GM23338 (cell line): ENCODE data around the gene UBE2G2. TPM values are rescaled to one million over a fixed set of nuclear protein-coding genes. Genes with fewer than 3 reads are reported as not detected.

Source experiments
- CREB1 ChIP-seq: fragments of 250-450 bp; sonication (Bioruptor Pico); IDR thresholded peaks from 2 replicates; pipeline ENCODE4 v1.5.0; 2020; ENCODE audit warnings: low read depth, mild to moderate bottlenecking, moderate library complexity
- EZH2phosphoT487 ChIP-seq: fragments of 200-600 bp; sonication (generic); IDR thresholded peaks from one replicate; pipeline ENCODE4 v1.8.1; 2018; ENCODE audit warnings: antibody characterized with exemption; ENCODE audit not compliant: unreplicated experiment
- JUNB ChIP-seq: IDR thresholded peaks from one replicate; pipeline ENCODE4 v1.6.1; 2016; ENCODE audit warnings: antibody characterized with exemption; ENCODE audit not compliant: unreplicated experiment
- NANOG ChIP-seq: IDR thresholded peaks from 2 replicates; pipeline ENCODE4 v1.6.1; 2016; ENCODE audit warnings: antibody characterized with exemption, borderline replicate concordance
- STAT1 ChIP-seq: IDR thresholded peaks from one replicate; pipeline ENCODE4 v1.6.1; 2016; ENCODE audit warnings: antibody characterized with exemption; ENCODE audit not compliant: unreplicated experiment
- ZNF114 ChIP-seq: fragments of 250-450 bp; sonication (Bioruptor Pico); IDR thresholded peaks from 2 replicates; pipeline ENCODE4 v1.5.0; 2020; ENCODE audit warnings: mild to moderate bottlenecking, moderate library complexity
- polyA plus RNA-seq: library from polyadenylated mRNA; unstranded; fragments of >200 nt; fragmentation: Nextera tagmentation; extraction: Ambion mirVana; gene quantifications from 2 replicates; pipeline ENCODE4 v1.2.1, GENCODE V29; 2016
- total RNA-seq: library from RNA; depleted of rRNA; stranded (reverse); fragments of >200 nt; shearing (Covaris generic); gene quantifications from 2 replicates; pipeline ENCODE4 v1.2.3, GENCODE V29; 2014
- TF ChIP-seq, protein P1 (sequence below): fragments of 250-450 bp; sonication (Bioruptor Pico); IDR thresholded peaks from 2 replicates; pipeline ENCODE4 v1.5.0; 2020; ENCODE audit warnings: mild to moderate bottlenecking, moderate library complexity
- TF ChIP-seq, protein P2 (sequence below): IDR thresholded peaks from 2 replicates; pipeline ENCODE4 v1.6.1; 2016; ENCODE audit warnings: antibody characterized with exemption
- TF ChIP-seq, protein P3 (sequence below), 2 experiments: fragments of 200-600 bp in 1 of 2; sonication (generic) in 1 of 2; conservative IDR thresholded peaks; 2 replicates each; pipeline versions ENCODE4 v1.5.1 to v1.6.1; 2016 to 2017; ENCODE audit warnings: antibody characterized with exemption in 2 of 2, low read depth in 2 of 2, mild to moderate bottlenecking in 2 of 2, moderate library complexity in 1 of 2

Gene UBE2G2
- total and polyA plus RNA-seq, 2 experiments from 2014 or later = 66.4 to 100 TPM

DNA sequence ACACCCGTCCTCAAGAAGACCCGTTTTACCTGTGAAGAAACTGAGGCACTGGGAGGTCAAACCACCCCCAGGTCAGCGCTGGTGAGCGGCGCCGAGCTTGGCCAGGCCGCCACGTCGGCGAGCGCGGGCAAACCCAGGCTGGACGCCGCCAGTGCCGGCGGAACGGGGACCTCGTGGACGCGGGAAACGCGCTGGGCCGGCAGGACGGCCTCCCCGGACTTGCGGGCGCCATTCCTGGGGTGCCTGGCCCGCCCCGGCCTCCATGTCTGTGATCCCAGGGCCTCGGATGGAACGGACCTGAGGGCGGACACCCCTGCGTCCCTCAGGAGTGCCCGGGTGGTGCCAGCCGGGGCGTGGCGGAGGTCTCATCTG, 17.0 kb upstream of the UBE2G2 start (continued):
- TF ChIP-seq, protein P1, sequence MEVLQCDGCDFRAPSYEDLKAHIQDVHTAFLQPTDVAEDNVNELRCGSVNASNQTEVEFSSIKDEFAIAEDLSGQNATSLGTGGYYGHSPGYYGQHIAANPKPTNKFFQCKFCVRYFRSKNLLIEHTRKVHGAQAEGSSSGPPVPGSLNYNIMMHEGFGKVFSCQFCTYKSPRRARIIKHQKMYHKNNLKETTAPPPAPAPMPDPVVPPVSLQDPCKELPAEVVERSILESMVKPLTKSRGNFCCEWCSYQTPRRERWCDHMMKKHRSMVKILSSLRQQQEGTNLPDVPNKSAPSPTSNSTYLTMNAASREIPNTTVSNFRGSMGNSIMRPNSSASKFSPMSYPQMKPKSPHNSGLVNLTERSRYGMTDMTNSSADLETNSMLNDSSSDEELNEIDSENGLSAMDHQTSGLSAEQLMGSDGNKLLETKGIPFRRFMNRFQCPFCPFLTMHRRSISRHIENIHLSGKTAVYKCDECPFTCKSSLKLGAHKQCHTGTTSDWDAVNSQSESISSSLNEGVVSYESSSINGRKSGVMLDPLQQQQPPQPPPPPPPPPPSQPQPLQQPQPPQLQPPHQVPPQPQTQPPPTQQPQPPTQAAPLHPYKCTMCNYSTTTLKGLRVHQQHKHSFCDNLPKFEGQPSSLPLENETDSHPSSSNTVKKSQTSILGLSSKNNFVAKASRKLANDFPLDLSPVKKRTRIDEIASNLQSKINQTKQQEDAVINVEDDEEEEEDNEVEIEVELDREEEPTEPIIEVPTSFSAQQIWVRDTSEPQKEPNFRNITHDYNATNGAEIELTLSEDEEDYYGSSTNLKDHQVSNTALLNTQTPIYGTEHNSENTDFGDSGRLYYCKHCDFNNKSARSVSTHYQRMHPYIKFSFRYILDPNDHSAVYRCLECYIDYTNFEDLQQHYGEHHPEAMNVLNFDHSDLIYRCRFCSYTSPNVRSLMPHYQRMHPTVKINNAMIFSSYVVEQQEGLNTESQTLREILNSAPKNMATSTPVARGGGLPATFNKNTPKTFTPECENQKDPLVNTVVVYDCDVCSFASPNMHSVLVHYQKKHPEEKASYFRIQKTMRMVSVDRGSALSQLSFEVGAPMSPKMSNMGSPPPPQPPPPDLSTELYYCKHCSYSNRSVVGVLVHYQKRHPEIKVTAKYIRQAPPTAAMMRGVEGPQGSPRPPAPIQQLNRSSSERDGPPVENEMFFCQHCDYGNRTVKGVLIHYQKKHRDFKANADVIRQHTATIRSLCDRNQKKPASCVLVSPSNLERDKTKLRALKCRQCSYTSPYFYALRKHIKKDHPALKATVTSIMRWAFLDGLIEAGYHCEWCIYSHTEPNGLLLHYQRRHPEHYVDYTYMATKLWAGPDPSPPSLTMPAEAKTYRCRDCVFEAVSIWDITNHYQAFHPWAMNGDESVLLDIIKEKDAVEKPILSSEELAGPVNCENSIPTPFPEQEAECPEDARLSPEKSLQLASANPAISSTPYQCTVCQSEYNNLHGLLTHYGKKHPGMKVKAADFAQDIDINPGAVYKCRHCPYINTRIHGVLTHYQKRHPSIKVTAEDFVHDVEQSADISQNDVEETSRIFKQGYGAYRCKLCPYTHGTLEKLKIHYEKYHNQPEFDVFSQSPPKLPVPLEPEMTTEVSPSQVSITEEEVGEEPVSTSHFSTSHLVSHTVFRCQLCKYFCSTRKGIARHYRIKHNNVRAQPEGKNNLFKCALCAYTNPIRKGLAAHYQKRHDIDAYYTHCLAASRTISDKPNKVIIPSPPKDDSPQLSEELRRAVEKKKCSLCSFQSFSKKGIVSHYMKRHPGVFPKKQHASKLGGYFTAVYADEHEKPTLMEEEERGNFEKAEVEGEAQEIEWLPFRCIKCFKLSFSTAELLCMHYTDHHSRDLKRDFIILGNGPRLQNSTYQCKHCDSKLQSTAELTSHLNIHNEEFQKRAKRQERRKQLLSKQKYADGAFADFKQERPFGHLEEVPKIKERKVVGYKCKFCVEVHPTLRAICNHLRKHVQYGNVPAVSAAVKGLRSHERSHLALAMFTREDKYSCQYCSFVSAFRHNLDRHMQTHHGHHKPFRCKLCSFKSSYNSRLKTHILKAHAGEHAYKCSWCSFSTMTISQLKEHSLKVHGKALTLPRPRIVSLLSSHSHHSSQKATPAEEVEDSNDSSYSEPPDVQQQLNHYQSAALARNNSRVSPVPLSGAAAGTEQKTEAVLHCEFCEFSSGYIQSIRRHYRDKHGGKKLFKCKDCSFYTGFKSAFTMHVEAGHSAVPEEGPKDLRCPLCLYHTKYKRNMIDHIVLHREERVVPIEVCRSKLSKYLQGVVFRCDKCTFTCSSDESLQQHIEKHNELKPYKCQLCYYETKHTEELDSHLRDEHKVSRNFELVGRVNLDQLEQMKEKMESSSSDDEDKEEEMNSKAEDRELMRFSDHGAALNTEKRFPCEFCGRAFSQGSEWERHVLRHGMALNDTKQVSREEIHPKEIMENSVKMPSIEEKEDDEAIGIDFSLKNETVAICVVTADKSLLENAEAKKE (CRISPR knock-in tag) = no peak
- TF ChIP-seq NANOG = no peak
- no peak for TF ChIP-seq ZNF114 (CRISPR knock-in tag)
- no peak for TF ChIP-seq CREB1 (CRISPR knock-in tag)
- TF ChIP-seq, protein P2, sequence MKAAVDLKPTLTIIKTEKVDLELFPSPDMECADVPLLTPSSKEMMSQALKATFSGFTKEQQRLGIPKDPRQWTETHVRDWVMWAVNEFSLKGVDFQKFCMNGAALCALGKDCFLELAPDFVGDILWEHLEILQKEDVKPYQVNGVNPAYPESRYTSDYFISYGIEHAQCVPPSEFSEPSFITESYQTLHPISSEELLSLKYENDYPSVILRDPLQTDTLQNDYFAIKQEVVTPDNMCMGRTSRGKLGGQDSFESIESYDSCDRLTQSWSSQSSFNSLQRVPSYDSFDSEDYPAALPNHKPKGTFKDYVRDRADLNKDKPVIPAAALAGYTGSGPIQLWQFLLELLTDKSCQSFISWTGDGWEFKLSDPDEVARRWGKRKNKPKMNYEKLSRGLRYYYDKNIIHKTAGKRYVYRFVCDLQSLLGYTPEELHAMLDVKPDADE = no peak
- TF ChIP-seq JUNB = no peak
- TF ChIP-seq EZH2phosphoT487 = no peak
- TF ChIP-seq STAT1 = no peak
- TF ChIP-seq, protein P3, sequence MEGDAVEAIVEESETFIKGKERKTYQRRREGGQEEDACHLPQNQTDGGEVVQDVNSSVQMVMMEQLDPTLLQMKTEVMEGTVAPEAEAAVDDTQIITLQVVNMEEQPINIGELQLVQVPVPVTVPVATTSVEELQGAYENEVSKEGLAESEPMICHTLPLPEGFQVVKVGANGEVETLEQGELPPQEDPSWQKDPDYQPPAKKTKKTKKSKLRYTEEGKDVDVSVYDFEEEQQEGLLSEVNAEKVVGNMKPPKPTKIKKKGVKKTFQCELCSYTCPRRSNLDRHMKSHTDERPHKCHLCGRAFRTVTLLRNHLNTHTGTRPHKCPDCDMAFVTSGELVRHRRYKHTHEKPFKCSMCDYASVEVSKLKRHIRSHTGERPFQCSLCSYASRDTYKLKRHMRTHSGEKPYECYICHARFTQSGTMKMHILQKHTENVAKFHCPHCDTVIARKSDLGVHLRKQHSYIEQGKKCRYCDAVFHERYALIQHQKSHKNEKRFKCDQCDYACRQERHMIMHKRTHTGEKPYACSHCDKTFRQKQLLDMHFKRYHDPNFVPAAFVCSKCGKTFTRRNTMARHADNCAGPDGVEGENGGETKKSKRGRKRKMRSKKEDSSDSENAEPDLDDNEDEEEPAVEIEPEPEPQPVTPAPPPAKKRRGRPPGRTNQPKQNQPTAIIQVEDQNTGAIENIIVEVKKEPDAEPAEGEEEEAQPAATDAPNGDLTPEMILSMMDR (conservative IDR thresholded peaks at IDR 0.05; ENCODE audit: low read depth in 2 of 2) = no peak
